Ovary (tissue), 3 donors: ENCODE data around the gene SGTA.

Experiments used
- EP300 ChIP-seq: sonication (generic); formaldehyde crosslinking; IDR thresholded peaks from one replicate; pipeline ENCODE4 v1.6.1; 2017; ENCODE audit warnings: antibody characterized with exemption
- TF ChIP-seq, protein P1 (sequence below), 3 donors: fragments of 450-650 bp in 2 of 3; fragments of 200-600 bp in 1 of 3; IDR thresholded peaks; one replicate each; pipeline versions ENCODE4 v1.5.1 to v1.8.0; 2016 to 2022; ENCODE audit warnings: antibody characterized with exemption in 3 of 3, mild to moderate bottlenecking in 1 of 3
- donor health status: DM: no; HTN: no; CAD: no.

GRCh38 chr19:2720777-2721569 is 62.1 kb downstream of the SGTA start, which contains the start of gene DIRAS1:
- TF ChIP-seq EP300, result no peak
- TF ChIP-seq, protein P1, sequence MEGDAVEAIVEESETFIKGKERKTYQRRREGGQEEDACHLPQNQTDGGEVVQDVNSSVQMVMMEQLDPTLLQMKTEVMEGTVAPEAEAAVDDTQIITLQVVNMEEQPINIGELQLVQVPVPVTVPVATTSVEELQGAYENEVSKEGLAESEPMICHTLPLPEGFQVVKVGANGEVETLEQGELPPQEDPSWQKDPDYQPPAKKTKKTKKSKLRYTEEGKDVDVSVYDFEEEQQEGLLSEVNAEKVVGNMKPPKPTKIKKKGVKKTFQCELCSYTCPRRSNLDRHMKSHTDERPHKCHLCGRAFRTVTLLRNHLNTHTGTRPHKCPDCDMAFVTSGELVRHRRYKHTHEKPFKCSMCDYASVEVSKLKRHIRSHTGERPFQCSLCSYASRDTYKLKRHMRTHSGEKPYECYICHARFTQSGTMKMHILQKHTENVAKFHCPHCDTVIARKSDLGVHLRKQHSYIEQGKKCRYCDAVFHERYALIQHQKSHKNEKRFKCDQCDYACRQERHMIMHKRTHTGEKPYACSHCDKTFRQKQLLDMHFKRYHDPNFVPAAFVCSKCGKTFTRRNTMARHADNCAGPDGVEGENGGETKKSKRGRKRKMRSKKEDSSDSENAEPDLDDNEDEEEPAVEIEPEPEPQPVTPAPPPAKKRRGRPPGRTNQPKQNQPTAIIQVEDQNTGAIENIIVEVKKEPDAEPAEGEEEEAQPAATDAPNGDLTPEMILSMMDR (IDR thresholded peaks at IDR 0.05), result no peak
